Colonic mucosa (tissue), 4 donors: ENCODE data around the gene RESP18. TPM values are rescaled to one million over a fixed set of nuclear protein-coding genes. Genes with fewer than 3 reads are reported as not detected.

ENCODE experiments used
- DNase-seq: peaks from one replicate; pipeline ENCODE4 v3.0.0-alpha.2; 2020
- H3K27ac ChIP-seq: fragments of 200-600 bp; one replicate; pipeline ENCODE4 v1.8.0; 2021
- H3K27me3 ChIP-seq: fragments of 200-600 bp; one replicate; pipeline ENCODE4 v1.8.0; 2021
- H3K36me3 ChIP-seq: fragments of 200-600 bp; one replicate; pipeline ENCODE4 v1.8.0; 2021
- H3K4me1 ChIP-seq: fragments of 200-600 bp; one replicate; pipeline ENCODE4 v1.8.0; 2021; ENCODE audit warnings: mild to moderate bottlenecking
- H3K4me3 ChIP-seq: fragments of 200-600 bp; one replicate; pipeline ENCODE4 v1.8.0; 2021
- H3K9ac ChIP-seq, 2 donors: one replicate each; pipeline ENCODE4 v1.7.0; 2013; ENCODE audit warnings: control low read depth in 2 of 2, low read depth in 2 of 2, low read length in 2 of 2
- H3K9me3 ChIP-seq: fragments of 200-600 bp; one replicate; pipeline ENCODE4 v1.8.0; 2021
- intact Hi-C: fragments of 100-400 bp; cut with DNase I; formaldehyde crosslinking; loops from one replicate; pipeline ENCODE4 v1.14.1; 2022
- total RNA-seq, 2 donors: library from RNA; stranded (reverse); fragmentation: NEBNext Ultra II Directional in 1 of 2; extraction: Animal tissue kit (Norgen Biotek cat#: 25700) in 1 of 2; gene quantifications; one replicate each; pipeline ENCODE4 v1.2.1, GENCODE V29; 2021
- TF ChIP-seq, protein P1 (sequence below): fragments of 200-600 bp; IDR thresholded peaks from one replicate; pipeline ENCODE4 v1.8.0; 2022; ENCODE audit warnings: antibody characterized with exemption, mild to moderate bottlenecking
- donor health status: healthy.
- donor health status: DM: no; HTN: no; CAD: no.
- donor health status: DM: no; HTN: no; CAD: no.

The RESP18 gene
- total RNA-seq, 2 donors from 2014 or later = not detected

DNA sequence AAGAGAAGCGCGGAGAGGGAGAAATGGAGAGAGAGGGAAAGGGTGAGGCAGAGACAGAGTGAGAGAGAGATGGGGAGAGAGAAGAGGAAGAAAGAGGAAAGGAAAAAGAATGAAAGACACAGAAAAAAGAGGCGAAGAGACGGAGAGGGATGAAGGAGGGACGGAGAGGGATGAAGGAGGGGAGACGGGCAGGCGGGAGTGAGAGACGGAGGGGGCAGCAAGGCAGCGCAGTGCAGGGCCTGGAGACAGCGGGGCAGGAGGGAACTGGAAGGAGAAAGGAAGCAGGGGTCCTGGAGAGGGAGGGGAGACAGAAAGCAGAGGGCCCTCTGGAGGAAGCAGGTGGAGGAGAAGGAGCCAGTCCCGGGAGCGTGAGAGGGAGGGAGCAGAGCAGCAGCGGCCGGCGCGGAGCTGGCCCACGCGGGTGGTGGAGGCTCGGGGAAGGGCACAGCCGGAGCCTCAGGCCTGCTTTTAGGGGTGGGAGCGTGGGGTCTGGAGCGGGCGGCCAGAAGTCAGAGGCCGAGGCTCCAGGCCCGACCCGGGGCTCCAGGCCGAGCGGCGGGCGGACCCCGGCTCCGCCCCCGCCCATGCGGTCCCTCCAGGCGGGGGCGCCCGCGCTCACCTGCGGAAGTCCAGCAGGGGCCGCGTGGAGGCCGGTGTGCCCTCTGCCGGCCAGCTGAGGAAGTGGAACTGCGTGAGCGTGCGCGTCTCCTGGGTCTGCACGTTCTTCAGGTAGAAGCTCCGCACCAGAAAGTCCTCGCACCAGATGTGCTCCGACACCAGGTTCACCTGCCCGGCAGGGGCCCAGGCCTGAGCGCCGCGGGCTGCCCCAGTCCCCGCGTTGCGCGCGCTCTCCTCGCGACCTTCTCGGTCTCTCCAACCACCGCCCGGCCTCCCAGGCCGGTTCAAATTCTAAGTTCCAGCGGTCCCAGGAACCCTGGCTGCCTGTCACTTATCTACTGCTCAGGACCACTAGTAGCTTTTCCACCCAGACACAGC, 37.9 kb downstream of the RESP18 start:
- H3K27me3 ChIP-seq = no peaks in the 10 kb centered on the region
- peak overlapping the region; percentile 51 for H3K27ac ChIP-seq
- H3K9ac ChIP-seq = peak overlapping the region; percentile 68 to 73
- no peaks in the 10 kb centered on the region for H3K4me1 ChIP-seq
- no peaks in the 10 kb centered on the region for H3K36me3 ChIP-seq
- H3K9me3 ChIP-seq = no peaks in the 10 kb centered on the region
- DNase-seq = peak; percentile 91
- intact Hi-C loops = loop anchor here (5.0 to 10.0 kb wide), 2 partner anchors 70 to 237 kb away; partner anchors contain the start of genes ANKZF1 and ATG9A
- TF ChIP-seq, protein P1, sequence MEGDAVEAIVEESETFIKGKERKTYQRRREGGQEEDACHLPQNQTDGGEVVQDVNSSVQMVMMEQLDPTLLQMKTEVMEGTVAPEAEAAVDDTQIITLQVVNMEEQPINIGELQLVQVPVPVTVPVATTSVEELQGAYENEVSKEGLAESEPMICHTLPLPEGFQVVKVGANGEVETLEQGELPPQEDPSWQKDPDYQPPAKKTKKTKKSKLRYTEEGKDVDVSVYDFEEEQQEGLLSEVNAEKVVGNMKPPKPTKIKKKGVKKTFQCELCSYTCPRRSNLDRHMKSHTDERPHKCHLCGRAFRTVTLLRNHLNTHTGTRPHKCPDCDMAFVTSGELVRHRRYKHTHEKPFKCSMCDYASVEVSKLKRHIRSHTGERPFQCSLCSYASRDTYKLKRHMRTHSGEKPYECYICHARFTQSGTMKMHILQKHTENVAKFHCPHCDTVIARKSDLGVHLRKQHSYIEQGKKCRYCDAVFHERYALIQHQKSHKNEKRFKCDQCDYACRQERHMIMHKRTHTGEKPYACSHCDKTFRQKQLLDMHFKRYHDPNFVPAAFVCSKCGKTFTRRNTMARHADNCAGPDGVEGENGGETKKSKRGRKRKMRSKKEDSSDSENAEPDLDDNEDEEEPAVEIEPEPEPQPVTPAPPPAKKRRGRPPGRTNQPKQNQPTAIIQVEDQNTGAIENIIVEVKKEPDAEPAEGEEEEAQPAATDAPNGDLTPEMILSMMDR = peak; percentile 99
- H3K4me3 ChIP-seq = peak overlapping the region; percentile 53

DNA sequence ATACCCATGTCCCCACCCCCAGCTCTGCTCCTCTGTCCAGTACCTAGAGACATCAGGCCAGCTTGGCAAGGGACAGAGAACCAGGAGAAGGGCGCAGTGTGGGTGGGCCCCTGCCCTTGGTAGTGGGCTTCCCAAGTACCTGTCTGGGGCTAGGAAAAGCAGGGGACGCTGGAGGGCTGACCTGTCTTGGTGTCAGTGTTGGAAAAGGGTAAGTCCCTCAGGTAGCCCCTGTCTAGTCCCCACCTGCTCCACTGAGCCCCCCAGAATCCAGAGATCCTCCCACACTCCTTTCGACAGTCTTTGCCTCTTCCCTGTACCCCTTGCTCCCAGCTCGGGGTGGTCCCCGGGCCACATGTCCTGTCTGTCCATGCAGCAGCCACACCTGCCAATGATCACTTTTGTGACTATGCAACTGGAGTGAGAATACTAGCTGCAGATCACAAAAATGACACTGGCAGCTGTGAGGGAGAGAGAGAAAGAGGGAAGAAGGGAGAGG, 38.8 kb downstream of the RESP18 start:
- Histone ChIP-seq H3K27ac (no peak overlapping the region), H3K4me1 (no peaks in the 10 kb centered on the region), H3K9ac (no peak overlapping the region), H3K9me3 (no peaks in the 10 kb centered on the region), H3K4me3 (no peak overlapping the region), H3K27me3 (no peaks in the 10 kb centered on the region), H3K36me3 (no peaks in the 10 kb centered on the region)
- intact Hi-C loops = loop anchor here (10.0 kb wide), 1 partner anchor 69 kb away; the partner anchor contains the start of genes ANKZF1 and ATG9A
- DNase-seq = no peak
- TF ChIP-seq, protein P1 = no peak

DNA sequence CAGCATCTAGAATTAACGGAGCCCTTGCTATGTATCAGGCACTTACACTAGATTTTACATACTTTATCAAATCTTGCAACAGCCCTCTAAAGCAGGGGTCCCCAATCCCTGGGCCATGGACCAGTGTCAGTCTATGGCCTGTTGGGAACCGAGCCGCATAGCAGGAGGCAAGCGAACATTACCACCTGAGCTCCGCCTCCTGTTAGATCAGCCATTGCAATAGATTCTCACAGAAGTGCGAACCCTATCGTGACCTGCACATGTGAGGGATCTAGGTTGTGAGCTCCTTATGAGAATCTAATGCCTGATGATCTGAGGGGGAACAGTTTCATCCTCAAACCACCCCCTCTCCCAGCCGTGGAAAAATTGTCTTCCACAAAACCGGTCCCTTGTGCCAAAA, 39.9 kb downstream of the RESP18 start:
- no peaks in the 10 kb centered on the region for H3K9me3 ChIP-seq
- H3K9ac ChIP-seq = no peak overlapping the region
- intact Hi-C loops = loop anchor here (10.0 kb wide), 1 partner anchor 68 kb away; the partner anchor contains the start of genes ANKZF1 and ATG9A
- no peaks in the 10 kb centered on the region for H3K36me3 ChIP-seq
- H3K4me3 ChIP-seq = no peak overlapping the region
- H3K27ac ChIP-seq = no peak overlapping the region
- DNase-seq = no peak
- TF ChIP-seq, protein P1 = no peak
- no peaks in the 10 kb centered on the region for H3K27me3 ChIP-seq
- H3K4me1 ChIP-seq = no peaks in the 10 kb centered on the region

DNA sequence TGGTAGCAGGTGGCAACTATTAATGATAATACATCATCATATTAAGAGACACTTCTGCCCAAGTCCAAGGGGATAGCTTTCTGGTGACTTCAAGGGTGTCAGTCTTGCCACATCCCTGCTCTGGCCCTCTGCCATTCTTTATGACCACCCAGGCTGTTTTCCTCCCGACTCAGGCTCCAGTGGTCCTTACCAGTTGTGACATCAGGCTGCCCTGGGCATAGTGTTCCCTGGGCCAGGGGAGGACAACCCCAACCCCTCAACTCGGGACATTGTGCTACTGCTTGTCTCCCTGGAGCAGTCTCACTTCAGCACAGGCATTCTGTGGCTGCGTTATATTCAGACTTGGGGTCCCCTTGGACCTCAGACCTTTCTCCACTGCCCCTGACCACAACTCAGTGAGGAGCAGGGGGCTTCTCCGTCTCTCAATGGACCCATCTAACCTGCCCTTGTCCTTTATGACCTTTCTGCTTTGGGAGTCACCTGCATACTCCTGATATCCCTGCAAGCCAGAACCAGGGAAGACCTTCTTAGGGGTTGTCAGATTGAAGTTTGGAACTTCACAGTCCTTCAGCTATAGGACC, 40.5 kb downstream of the RESP18 start:
- Histone ChIP-seq H3K9ac (no peak overlapping the region), H3K4me3 (no peak overlapping the region), H3K9me3 (no peaks in the 10 kb centered on the region), H3K36me3 (no peaks in the 10 kb centered on the region), H3K27me3 (no peaks in the 10 kb centered on the region), H3K27ac (no peak overlapping the region), H3K4me1 (no peaks in the 10 kb centered on the region)
- DNase-seq = no peak
- intact Hi-C loops = loop anchor here (10.0 kb wide), 1 partner anchor 67 kb away; the partner anchor contains the start of genes ANKZF1 and ATG9A
- TF ChIP-seq, protein P1 = no peak

DNA sequence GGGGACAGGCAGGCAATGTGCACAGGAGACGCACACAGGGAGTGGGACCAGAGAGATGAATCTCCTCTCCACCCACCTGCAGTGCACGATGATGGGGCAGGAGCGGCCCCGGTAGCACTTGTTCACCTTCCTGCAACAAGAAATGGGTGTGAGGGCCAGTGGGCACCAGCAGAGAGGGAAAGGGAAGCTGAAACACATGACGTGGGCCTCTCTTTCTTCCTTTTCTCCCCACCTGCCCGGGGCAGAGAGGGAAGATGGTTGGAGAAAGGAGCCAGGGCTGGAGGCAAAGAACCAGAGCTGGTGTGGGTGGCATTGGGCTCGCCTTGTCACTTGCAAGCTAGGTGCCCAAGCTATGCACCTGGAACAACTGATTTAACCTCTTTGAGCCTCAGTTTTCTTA, 41.1 kb downstream of the RESP18 start:
- H3K4me1 ChIP-seq = no peaks in the 10 kb centered on the region
- H3K9ac ChIP-seq = no peak overlapping the region
- TF ChIP-seq, protein P1 = no peak
- H3K27me3 ChIP-seq = no peaks in the 10 kb centered on the region
- no peak for DNase-seq
- no peaks in the 10 kb centered on the region for H3K9me3 ChIP-seq
- H3K27ac ChIP-seq = no peak overlapping the region
- no peak overlapping the region for H3K4me3 ChIP-seq
- H3K36me3 ChIP-seq = no peaks in the 10 kb centered on the region
- intact Hi-C loops = loop anchor here (10.0 kb wide), 1 partner anchor 67 kb away; the partner anchor contains the start of genes ANKZF1 and ATG9A
